ENCODE measurements around the gene DDX42.

The DDX42 gene, protein sequence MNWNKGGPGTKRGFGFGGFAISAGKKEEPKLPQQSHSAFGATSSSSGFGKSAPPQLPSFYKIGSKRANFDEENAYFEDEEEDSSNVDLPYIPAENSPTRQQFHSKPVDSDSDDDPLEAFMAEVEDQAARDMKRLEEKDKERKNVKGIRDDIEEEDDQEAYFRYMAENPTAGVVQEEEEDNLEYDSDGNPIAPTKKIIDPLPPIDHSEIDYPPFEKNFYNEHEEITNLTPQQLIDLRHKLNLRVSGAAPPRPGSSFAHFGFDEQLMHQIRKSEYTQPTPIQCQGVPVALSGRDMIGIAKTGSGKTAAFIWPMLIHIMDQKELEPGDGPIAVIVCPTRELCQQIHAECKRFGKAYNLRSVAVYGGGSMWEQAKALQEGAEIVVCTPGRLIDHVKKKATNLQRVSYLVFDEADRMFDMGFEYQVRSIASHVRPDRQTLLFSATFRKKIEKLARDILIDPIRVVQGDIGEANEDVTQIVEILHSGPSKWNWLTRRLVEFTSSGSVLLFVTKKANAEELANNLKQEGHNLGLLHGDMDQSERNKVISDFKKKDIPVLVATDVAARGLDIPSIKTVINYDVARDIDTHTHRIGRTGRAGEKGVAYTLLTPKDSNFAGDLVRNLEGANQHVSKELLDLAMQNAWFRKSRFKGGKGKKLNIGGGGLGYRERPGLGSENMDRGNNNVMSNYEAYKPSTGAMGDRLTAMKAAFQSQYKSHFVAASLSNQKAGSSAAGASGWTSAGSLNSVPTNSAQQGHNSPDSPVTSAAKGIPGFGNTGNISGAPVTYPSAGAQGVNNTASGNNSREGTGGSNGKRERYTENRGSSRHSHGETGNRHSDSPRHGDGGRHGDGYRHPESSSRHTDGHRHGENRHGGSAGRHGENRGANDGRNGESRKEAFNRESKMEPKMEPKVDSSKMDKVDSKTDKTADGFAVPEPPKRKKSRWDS

DNA sequence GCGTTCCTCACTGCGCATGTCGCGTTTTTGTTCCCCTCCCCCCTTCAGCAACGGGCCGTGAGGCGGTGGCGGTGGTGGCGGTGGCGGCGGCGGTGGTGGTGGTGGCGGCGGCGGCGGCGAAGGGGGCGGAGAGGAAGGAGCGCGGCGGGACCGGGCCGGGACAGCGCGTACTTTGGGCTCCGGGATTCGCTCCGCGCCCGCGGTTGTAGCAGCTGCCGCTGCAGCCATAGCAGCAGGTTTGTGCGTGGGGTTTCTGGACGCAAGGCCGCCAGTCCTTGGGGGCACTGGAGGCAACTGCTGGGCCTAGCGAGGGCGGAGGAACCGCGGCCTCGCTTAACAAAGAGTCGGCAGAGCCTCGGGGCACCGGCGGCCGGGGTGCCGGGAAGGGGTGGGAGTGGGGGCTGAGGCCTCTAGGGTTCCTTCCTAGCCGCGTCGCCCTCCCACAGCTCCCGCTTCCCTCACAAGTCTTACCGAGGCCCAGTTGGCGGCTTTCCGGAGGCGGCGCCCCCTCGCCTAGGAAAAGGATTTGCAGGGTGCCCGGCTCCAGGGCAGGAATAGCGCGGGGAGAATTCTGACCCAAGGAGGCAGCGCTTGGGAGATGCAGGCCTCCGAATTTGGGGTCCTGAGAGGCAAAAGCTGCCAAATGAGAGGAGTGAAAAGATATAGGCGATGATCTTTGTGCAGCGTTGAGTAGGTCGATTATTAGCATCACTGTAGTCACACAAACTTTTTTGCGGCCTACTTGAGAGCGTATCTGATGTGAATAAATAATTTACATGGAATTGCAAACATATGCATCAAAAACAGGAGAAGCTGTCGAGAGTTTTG is at the start of gene DDX42:
Gene DDX42 (plus strand): TSS at position 30 of the 828 bp plus-strand sequence. CDS start 12,880 bp downstream, outside the sequence.
- DNase-seq = no peak

DNA sequence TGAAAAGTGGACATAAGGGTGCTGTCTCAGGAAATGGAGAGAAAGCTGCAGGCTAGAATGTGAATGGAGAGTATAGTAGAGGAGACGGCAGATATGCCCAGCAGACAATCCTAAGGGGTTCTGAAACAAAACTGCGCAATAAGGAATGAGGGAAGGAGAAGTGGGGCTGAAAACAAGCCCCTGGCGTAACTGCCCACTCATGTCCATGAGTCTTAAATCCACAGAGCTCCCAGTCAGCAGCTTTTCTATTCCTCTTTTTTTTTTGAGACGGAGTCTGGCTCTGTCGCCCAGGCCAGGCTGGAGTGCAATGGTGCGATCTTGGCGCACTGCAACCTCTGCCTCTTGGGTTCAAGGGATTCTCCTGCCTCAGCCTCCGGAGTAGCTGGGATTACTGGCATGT is 38.3 kb upstream of the DDX42 start:
- no peak for DNase-seq

GRCh38 chr17:63740464-63741142 is 33.4 kb upstream of the DDX42 start:
- DNase-seq = no peak

DNA sequence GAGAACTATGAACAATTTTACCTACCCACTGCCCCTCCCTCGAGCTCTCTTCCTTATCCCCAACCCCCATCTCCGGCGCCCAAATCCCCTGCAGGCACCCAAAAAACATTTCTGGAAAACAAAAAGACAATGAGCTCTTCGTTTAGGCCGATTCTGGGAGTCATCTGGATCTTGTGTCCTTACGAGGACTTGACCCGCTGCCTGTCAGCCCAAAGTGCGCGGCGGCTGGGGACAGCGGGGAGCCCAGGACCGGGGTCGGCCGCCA is 32.9 kb upstream of the DDX42 start:
- no peak for DNase-seq

- peak; percentile 98 for DNase-seq
These were observed 32.4 kb upstream of the DDX42 start, which contains the start of gene STRADA for GRCh38 chr17:63741408-63742173. Gene STRADA (minus strand): TSS chr17:63741799. CDS start chr17:63728369, 13,430 bp downstream.

DNA sequence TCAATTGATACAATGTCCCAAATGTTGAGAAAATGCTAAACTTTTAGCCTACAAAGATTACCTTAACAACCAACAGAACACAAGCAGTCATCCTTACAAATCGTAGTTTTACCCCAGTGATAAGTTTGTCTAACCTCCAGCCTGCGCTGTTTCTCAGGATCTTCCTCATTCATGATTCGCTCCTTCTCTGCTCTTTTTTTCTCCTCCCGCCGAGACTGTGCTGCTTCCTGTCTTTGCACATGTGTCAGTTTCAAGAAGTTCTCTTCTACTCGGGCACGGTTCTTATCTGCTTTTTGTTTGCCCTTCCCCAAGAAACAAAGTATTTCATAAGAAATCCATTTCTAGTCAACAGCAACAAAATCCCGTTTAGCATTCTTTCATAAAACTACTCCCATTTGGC is 22.2 kb upstream of the DDX42 start:
- DNase-seq = no peak

DNA sequence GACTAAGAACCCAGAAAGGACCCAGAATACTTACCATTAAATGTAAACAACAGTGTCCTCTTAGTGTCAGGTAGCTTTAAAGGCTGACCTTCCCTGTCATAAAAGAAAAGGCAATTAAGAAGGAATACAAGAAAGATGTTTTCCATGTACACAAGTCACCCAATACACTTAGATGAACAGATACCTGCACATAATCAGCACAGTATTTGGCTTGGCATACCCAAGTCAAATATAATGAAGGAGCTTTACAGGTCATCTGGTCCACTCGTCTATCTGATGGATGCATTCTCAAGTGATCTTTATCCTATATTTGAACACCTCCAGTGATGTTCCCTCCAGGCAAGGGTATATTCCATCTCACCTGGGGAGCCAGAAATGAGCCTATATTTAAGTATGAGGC is 21.3 kb upstream of the DDX42 start:
- no peak for DNase-seq

GRCh38 chr17:63753215-63753614 is 20.8 kb upstream of the DDX42 start:
- DNase-seq = no peak

- DNase-seq = no peak
These were observed 19.9 kb upstream of the DDX42 start for GRCh38 chr17:63754046-63754445.

DNA sequence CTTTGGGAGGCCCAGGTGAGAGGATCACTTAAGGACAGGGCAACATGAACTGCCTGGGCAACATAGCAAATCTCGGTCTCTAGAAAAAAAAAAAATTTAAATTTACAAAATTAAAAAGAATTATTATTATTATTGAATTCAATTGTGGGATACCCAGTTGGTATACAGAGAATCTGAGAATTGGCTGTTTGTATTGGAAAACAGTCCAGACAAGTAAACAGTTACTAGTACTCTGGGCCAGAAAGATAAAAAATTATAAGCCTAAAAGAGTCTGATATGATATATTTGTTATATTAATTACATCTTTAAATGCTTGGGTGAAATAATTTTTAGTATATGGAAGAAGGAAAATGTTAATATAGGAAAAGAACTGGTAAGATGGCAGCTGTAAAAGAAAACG is 15.5 kb upstream of the DDX42 start:
- no peak for DNase-seq

GRCh38 chr17:63760771-63761539 is 13.0 kb upstream of the DDX42 start:
- no peak for DNase-seq

DNA sequence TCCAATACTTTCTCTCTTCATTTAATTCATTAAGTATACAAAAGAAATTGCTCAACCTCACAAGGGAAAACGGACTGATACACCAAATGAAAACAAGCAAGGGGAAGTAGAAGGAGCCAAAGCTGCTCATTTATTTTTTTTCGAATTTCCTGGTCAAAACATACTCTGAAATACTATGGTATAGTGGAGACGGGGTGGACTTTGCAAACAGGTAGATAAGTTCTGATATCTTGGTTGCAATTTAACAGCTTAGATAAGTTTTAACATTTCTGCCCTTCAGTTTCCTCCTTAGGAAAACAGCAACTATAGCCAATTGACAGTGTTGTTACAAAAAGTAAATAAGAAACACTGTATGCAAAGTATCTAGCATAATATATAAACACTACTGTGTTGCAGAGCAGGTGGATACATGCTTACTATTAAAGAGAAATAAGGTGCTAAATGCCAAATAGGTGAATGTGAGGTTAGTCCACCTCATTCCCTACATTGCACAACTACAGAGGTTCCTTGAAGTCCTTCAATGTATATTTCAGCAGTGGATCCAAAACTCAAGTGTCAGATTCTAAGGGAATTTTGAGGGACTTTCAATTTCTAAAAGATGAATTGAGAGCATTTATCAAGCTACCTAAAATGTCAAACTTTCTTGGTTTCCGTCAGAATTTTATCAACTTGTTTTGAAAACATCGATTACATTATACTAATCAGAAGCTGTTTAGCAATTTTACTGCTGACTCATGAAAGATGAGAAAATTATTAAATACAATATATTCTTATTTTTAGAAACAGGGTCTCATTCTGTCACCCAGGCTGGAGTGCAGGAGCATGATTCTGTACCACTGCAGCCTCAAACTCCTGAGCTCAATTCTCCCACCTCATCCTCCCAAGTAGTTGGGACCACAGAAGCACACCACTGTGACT is 11.6 kb upstream of the DDX42 start:
- DNase-seq = no peak

- no peak for DNase-seq
These were observed 9.3 kb upstream of the DDX42 start for GRCh38 chr17:63764716-63765115.

DNA sequence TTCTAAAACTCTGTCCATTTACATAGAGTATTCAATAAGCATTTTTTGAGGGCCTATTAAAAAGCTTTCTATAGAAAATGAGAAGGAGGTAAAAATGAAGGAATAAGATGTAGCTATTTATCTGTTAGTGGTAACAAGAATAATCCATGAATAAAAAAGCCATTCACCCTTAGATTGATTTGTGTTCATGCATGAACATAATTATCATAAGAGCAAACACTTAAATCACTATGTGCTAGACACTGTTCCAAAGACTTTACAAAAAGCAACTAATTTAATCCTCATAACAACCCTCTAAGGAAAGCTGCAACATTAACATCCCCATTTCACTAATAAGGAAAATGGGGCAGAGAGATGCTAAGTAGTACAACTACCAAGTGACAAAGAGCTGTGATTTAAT is 7.2 kb upstream of the DDX42 start:
- DNase-seq = no peak

- no peak for DNase-seq
These were observed 5.5 kb upstream of the DDX42 start for GRCh38 chr17:63768433-63768832.

GRCh38 chr17:63772801-63773271 is 1.1 kb upstream of the DDX42 start:
- peak; percentile 43 for DNase-seq

DNA sequence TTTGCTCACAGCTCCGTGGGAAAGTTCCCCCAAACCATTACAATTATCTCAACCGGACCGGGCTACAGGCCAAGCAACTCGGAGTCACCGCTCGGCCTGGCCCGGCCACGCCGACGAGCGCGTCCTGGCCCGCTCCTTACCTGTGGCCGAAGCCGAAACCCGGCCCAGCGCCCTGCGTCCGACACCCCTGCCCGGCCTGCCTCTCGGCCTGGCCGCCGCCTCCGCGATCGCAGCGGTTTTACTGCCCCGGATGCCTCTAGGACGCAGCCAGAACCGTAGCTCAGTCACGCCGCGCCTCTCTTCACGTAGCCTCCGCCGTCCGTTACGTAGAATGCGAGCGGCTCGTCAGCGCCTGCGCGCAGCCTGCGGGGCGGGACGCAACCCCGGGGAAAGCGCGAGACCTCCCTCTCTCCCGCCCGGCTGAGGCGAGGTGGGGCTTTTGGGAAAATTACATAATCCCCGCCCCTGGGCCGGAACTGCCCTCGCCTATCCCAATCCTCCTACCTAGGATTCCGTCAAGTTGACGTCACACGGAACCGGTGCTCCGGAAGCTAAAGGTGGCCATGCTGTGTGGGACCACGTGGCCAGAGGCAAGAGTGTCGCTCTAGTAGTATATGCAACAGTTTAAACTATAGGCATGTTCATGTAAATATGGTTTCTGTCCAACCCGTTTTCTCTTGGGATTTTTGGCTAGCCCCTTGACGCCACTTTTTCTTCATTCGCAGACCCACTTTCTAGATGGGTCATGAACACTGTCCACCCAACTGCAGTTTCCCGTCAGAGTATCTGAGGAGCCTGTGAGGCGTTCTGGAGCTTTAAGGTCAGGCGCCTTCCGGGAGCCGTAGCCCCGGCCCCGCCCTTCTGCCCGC is 464 bp upstream of the DDX42 start, which contains the start of gene CCDC47:
Gene CCDC47 (minus strand): TSS at position 326 of the 869 bp plus-strand sequence. CDS start 7,422 bp downstream, outside the sequence.
- peak; percentile 99 for DNase-seq

- no peak for DNase-seq
These were observed 947 bp downstream of the DDX42 start for GRCh38 chr17:63774969-63775265.

GRCh38 chr17:63775420-63775819 is 1.4 kb downstream of the DDX42 start:
- DNase-seq = no peak
